PC-9 (cell line): ENCODE results near the gene TCEAL8. TPM values are rescaled to one million over a fixed set of nuclear protein-coding genes. Genes with fewer than 3 reads are reported as not detected.
"Not testable (repeated sequence)": the region's sequence is repeated elsewhere in the genome, so short reads cannot be mapped to it uniquely, and the experiment has no call there.

Source experiments
- BruUV-seq: library from RNA; stranded (reverse); fragments of 400-500 nt; replicated peaks from 2 replicates; lab custom pipeline; 2021; lab: Mats Ljungman, UMichigan
- CTCF ChIA-PET: fragments of 300-600 bp; sonication (Branson Sonifier 250); formaldehyde crosslinking; loops from one replicate; lab custom pipeline; 2022; ENCODE audit warnings: antibody characterized with exemption; lab: Charles Lee
- POLR2A ChIA-PET: fragments of 300-600 bp; sonication (Branson Sonifier 250); formaldehyde crosslinking; loops from one replicate; lab custom pipeline; 2022; ENCODE audit warnings: antibody characterized with exemption; ENCODE audit not compliant: unreplicated experiment; lab: Charles Lee
- DNase-seq, 2 experiments: peaks; one replicate each; pipeline versions ENCODE4 v3.0.0 to v3.0.0-alpha.2; 2015 to 2022; ENCODE audit warnings: mixed read lengths in 1 of 2
- H2AFZ ChIP-seq: fragments of 200-600 bp; sonication (generic); 2 replicates; pipeline ENCODE4 v1.8.1; 2017; ENCODE audit warnings: antibody characterized with exemption
- H3F3A ChIP-seq: fragments of 200-600 bp; sonication (generic); 2 replicates; pipeline ENCODE4 v1.8.1; 2017; ENCODE audit warnings: antibody characterized with exemption, mild to moderate bottlenecking, low read depth; ENCODE audit not compliant: insufficient read depth
- H3K27ac ChIP-seq: fragments of 200-600 bp; sonication (generic); 2 replicates; pipeline ENCODE4 v1.6.1; 2016; ENCODE audit warnings: mixed run types
- H3K27me3 ChIP-seq: fragments of 200-600 bp; sonication (generic); 2 replicates; pipeline ENCODE4 v1.6.1; 2016; ENCODE audit warnings: low read depth, mixed run types; ENCODE audit not compliant: insufficient read depth
- H3K36me3 ChIP-seq: fragments of 200-600 bp; sonication (generic); 2 replicates; pipeline ENCODE4 v1.6.1; 2016; ENCODE audit warnings: low read depth, mixed run types
- H3K4me1 ChIP-seq: fragments of 200-600 bp; sonication (generic); replicated peaks from 2 replicates; pipeline ENCODE4 v1.6.1; 2016; ENCODE audit warnings: mixed run types; ENCODE audit not compliant: insufficient read depth
- H3K4me2 ChIP-seq: fragments of 200-600 bp; sonication (generic); 2 replicates; pipeline ENCODE4 v1.6.1; 2017; ENCODE audit warnings: mixed run types
- H3K4me3 ChIP-seq: fragments of 200-600 bp; sonication (generic); 2 replicates; pipeline ENCODE4 v1.6.1; 2016; ENCODE audit warnings: mixed run types
- H3K79me2 ChIP-seq: fragments of 200-600 bp; sonication (generic); 2 replicates; pipeline ENCODE4 v1.6.1; 2017; ENCODE audit warnings: low read depth, mixed run types
- H3K9me2 ChIP-seq: fragments of 200-600 bp; sonication (generic); 2 replicates; pipeline ENCODE4 v1.8.1; 2017; ENCODE audit warnings: mild to moderate bottlenecking; ENCODE audit not compliant: insufficient read depth
- H3K9me3 ChIP-seq: fragments of 200-600 bp; sonication (generic); 2 replicates; pipeline ENCODE4 v1.8.1; 2016; ENCODE audit warnings: low read depth; ENCODE audit not compliant: insufficient read depth
- H4K20me1 ChIP-seq: fragments of 200-600 bp; sonication (generic); 2 replicates; pipeline ENCODE4 v1.8.1; 2017; ENCODE audit not compliant: insufficient read depth
- CTCF ChIP-seq: fragments of 200-600 bp; sonication (generic); conservative IDR thresholded peaks from 2 replicates; pipeline ENCODE4 v1.6.1; 2017; ENCODE audit warnings: mixed run types, antibody characterized with exemption, mild to moderate bottlenecking, moderate library complexity
- EZH2 ChIP-seq: fragments of 200-600 bp; sonication (generic); IDR thresholded peaks from 2 replicates; pipeline ENCODE4 v1.8.0; 2017; ENCODE audit warnings: antibody characterized with exemption, low read depth
- intact Hi-C: fragments of 100-400 bp; cut with micrococcal nuclease; formaldehyde crosslinking; loops from one replicate; pipeline ENCODE4 v1.10.0; 2022; ENCODE audit not compliant: unreplicated experiment
- total RNA-seq: library from RNA; stranded (reverse); gene quantifications from 2 replicates; pipeline ENCODE4 v1.2.3, GENCODE V29; 2021

Gene TCEAL8
- total RNA-seq, 1 experiment from 2014 or later = 31.5 TPM

DNA sequence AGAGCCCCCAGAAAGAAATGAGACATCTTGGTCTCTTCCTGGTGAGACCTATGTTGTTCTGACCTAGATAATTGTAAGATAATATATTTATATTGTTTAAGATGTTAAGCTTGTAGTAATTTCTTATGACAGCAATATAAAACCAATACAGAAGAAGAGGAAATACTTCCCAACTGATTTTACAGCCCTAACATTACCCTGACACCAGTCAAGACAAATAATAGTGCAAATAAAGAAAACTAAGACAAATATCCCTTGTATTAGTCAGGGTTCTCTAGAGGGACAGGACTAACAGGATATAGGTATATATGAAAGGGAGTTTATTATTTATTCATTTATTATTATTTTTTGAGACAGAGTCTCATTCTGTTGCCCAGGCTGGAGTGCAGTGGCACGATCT is 18.7 kb downstream of the TCEAL8 start:
- ChIA-PET CTCF (no interaction called here), POLR2A (no interaction called here)
- no peaks in the 10 kb centered on the region for H3K36me3 ChIP-seq
- TF ChIP-seq EZH2 (no peak), CTCF (no peak)
- no peaks in the 10 kb centered on the region for H3K9me2 ChIP-seq
- no peak for DNase-seq
- no peaks in the 10 kb centered on the region for H3K4me1 ChIP-seq
- no peaks in the 10 kb centered on the region for H4K20me1 ChIP-seq
- H3F3A ChIP-seq = no peaks in the 10 kb centered on the region
- H3K4me2 ChIP-seq = no peak overlapping the region
- no TSS peak for BruUV-seq
- H3K4me3 ChIP-seq = no peak overlapping the region
- no peaks in the 10 kb centered on the region for H3K79me2 ChIP-seq
- intact Hi-C loops = no loop called here
- H2AFZ ChIP-seq = no peak overlapping the region
- no peaks in the 10 kb centered on the region for H3K27me3 ChIP-seq
- H3K9me3 ChIP-seq = no peaks in the 10 kb centered on the region
- no peak overlapping the region for H3K27ac ChIP-seq

DNA sequence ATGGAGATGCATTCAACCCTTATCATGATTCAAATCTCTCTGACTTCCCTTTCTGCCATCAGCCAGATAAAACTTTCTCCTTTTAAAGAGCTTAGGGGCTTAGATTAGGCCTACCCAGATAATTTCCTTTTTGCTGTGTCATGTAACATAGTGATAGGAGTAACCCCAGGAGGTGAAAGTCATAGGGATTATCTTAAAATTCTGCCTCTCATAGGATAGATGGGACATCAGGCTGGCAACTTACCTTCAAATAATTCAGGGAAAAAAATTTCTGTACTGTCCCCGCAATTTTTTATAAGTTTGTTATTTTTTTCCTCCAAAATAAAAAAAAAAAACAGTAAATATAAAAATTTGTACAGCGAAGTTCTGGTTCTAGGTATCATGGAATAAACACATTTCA is 19.3 kb downstream of the TCEAL8 start:
- H3K79me2 ChIP-seq, H3K4me2 ChIP-seq, H3K9me2 ChIP-seq, H4K20me1 ChIP-seq, H3K27ac ChIP-seq, H3K4me1 ChIP-seq, H2AFZ ChIP-seq, intact Hi-C loops, BruUV-seq, POLR2A ChIA-PET, H3K9me3 ChIP-seq, H3F3A ChIP-seq, CTCF ChIA-PET, H3K36me3 ChIP-seq, H3K4me3 ChIP-seq, H3K27me3 ChIP-seq, DNase-seq: not testable (repeated sequence)

GRCh38 chrX:103234869-103235268 is 20.1 kb downstream of the TCEAL8 start:
- BruUV-seq = no TSS peak
- H3K4me1 ChIP-seq = no peaks in the 10 kb centered on the region
- intact Hi-C loops = no loop called here
- H3K36me3 ChIP-seq = no peaks in the 10 kb centered on the region
- H2AFZ ChIP-seq = no peak overlapping the region
- no peak overlapping the region for H3K4me2 ChIP-seq
- H3K4me3 ChIP-seq = no peak overlapping the region
- H3K27ac ChIP-seq = no peak overlapping the region
- H3K27me3 ChIP-seq = no peaks in the 10 kb centered on the region
- POLR2A ChIA-PET = no interaction called here
- H3K9me3 ChIP-seq = no peaks in the 10 kb centered on the region
- H3K79me2 ChIP-seq = no peaks in the 10 kb centered on the region
- no peaks in the 10 kb centered on the region for H3K9me2 ChIP-seq
- TF ChIP-seq EZH2 (no peak), CTCF (no peak)
- no peak for DNase-seq
- CTCF ChIA-PET = no interaction called here
- no peaks in the 10 kb centered on the region for H4K20me1 ChIP-seq
- H3F3A ChIP-seq = no peaks in the 10 kb centered on the region

DNA sequence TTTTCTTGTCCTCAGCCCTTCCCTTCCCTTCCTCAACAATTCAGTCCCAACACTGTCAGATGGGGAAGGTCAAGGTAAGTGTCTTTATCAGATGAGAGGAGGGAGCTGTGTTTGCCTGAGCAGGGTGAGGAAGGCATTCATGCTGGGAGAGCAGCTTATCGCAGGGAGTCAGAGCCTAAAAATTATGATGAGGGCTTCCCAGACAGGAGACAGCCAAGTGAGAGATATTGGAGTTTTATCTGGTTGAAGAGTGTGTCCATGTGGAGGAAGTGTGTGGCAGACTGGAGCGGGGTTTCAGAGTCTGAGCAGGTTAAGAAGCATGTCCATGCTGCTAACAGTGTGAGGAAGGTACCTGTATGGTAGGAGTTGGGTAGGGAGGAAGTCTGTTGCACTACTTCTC is 21.7 kb downstream of the TCEAL8 start:
- intact Hi-C loops = no loop called here
- Histone ChIP-seq H3K36me3 (no peaks in the 10 kb centered on the region), H3K4me3 (no peak overlapping the region), H3K27me3 (no peaks in the 10 kb centered on the region), H3K9me3 (no peaks in the 10 kb centered on the region), H3K4me1 (no peaks in the 10 kb centered on the region), H3K79me2 (no peaks in the 10 kb centered on the region), H3K4me2 (no peak overlapping the region), H3K27ac (no peak overlapping the region), H3K9me2 (no peaks in the 10 kb centered on the region), H4K20me1 (no peaks in the 10 kb centered on the region), H3F3A (no peaks in the 10 kb centered on the region), H2AFZ (no peak overlapping the region)
- BruUV-seq = no TSS peak
- ChIA-PET CTCF (no interaction called here), POLR2A (no interaction called here)
- DNase-seq = no peak
- TF ChIP-seq EZH2 (no peak), CTCF (no peak)

DNA sequence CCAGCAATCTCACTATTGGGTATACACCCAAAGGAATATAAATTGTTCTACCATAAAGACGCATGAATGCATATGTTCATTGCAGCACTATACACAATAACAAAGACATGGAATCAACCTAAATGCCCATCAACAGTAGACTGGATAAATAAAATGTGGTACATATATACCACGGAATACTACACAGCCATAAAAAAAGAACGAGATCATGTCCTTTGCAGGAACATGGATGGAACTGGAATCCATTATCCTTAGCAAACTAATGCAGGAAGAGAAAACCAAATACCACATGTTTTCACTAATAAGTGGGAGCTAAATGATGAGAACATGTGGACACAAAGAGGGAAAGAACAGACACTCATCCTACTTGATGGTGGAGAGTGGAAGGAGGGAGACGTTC is 29.0 kb downstream of the TCEAL8 start:
- POLR2A ChIA-PET, H3K27me3 ChIP-seq, H2AFZ ChIP-seq, H3K4me3 ChIP-seq, H3K36me3 ChIP-seq, CTCF ChIA-PET, H4K20me1 ChIP-seq, H3K4me1 ChIP-seq, H3K4me2 ChIP-seq, H3K79me2 ChIP-seq, H3F3A ChIP-seq, H3K9me3 ChIP-seq, BruUV-seq, DNase-seq, H3K27ac ChIP-seq, H3K9me2 ChIP-seq: not testable (repeated sequence)
- intact Hi-C loops = loop anchor here (10.0 kb wide), 1 partner anchor 69 kb away; no protein-coding TSS in a partner anchor
